ENCODE data around the gene HSD17B3. TPM values are rescaled to one million over a fixed set of nuclear protein-coding genes. Genes with fewer than 3 reads are reported as not detected.

The HSD17B3 gene
- total and polyA plus RNA-seq, 10 of the 15 experiments (the other 5 are each of a cell fraction or from before 2014, with no cell fraction given) = not detected

GRCh38 chr9:96327694-96328352, 25.8 kb upstream of the HSD17B3 start:
- H3K4me3 ChIP-seq = no peak overlapping the region
- peak; percentile 73 for FAIRE-seq
- peak; percentile 85 for ATAC-seq
- WGBS (ENCODE audit: insufficient coverage, insufficient replicate concordance, low lambda C conversion rate, missing lambda C conversion rate) = 4% methylated on average over 1 of the region's 1 CpG
- in situ Hi-C loops (cut with MboI) (loop anchor here (5.0 kb wide), 1 partner anchor 324 kb away; no protein-coding TSS in a partner anchor), intact Hi-C loops (cut with micrococcal nuclease; ENCODE audit: unreplicated experiment) (loop anchor here (1.0 to 5.0 kb wide), 3 partner anchors 114 to 339 kb away; no protein-coding TSS in a partner anchor)
- no peak overlapping the region for H3K27ac ChIP-seq (ENCODE audit: control insufficient read depth, insufficient read depth)
- H4K20me1 ChIP-seq (ENCODE audit: control insufficient read depth, insufficient read depth) = no peaks in the 10 kb centered on the region
- BruUV-seq (replicated peaks) = no TSS peak
- H3K9ac ChIP-seq (ENCODE audit: control insufficient read depth, insufficient read depth, low read length) = no peak overlapping the region
- RAD21 ChIA-PET (ENCODE audit: unreplicated experiment) = interaction anchor here (0.9 to 3.8 kb wide), 8 partner anchors 71 to 339 kb away, joined by 4 to 36 read pairs (median 5); partner anchors contain the start of gene HABP4
- no peaks in the 10 kb centered on the region for H3K4me1 ChIP-seq (ENCODE audit: control insufficient read depth, insufficient read depth, low read length)
- H3K36me3 ChIP-seq (ENCODE audit: control insufficient read depth in 2 of 2, insufficient read depth in 2 of 2, low read length in 1 of 2) = no peaks in the 10 kb centered on the region
- no peak overlapping the region for H3K4me2 ChIP-seq (ENCODE audit: control insufficient read depth, insufficient read depth)
- no peaks in the 10 kb centered on the region for H3K27me3 ChIP-seq (replicated peaks in 1 of 2; ENCODE audit: control insufficient read depth in 2 of 2, insufficient read depth in 2 of 2, low read length in 1 of 2)
- no peaks in the 10 kb centered on the region for H3K9me3 ChIP-seq (replicated peaks; ENCODE audit: control insufficient read depth, insufficient read depth, low read length)
- CTCF ChIA-PET = interaction anchor here (0.7 to 4.8 kb wide), 33 partner anchors 9 to 530 kb away, joined by 3 to 56 read pairs (median 4); partner anchors contain the start of genes HABP4 and PRXL2C
- H2AFZ ChIP-seq (ENCODE audit: control insufficient read depth, low read depth, low read length) = no peak overlapping the region
- H3K79me2 ChIP-seq (ENCODE audit: control insufficient read depth, insufficient read depth, low read length) = no peaks in the 10 kb centered on the region
- POLR2A ChIA-PET = interaction anchor here (0.7 kb wide), 1 partner anchor 86 kb away, joined by 4 read pairs; no protein-coding TSS in a partner anchor
- peak; percentile 8 for DNase-seq (ENCODE audit: low read depth, low spot score)
- SMC1A ChIA-PET (ENCODE audit: uncharacterized antibody, unreplicated experiment) = interaction anchor here (0.5 to 4.6 kb wide), 13 partner anchors 10 to 1898 kb away, joined by 3 to 30 read pairs (median 5); partner anchors contain the start of gene HABP4
- TF ChIP-seq RB1 (IDR thresholded peaks at IDR 0.05; ENCODE audit: borderline replicate concordance) (no peak), ZNF384 (IDR thresholded peaks at IDR 0.05; ENCODE audit: borderline replicate concordance, low read depth, low read length) (no peak), JUNB (IDR thresholded peaks at IDR 0.05) (peak; percentile 56), STAT1 (conservative IDR thresholded peaks at IDR 0.05) (no peak), PAX8 (IDR thresholded peaks at IDR 0.05) (no peak), BMI1 (IDR thresholded peaks at IDR 0.05; ENCODE audit: borderline replicate concordance) (no peak), CHD1 (IDR thresholded peaks at IDR 0.05; ENCODE audit: low read depth, low read length) (no peak), POLR2AphosphoS5 (IDR thresholded peaks at IDR 0.05; ENCODE audit: low read length) (no peak), RUNX3 (IDR thresholded peaks at IDR 0.05; ENCODE audit: low read length) (no peak), HSF1 (IDR thresholded peaks at IDR 0.05; ENCODE audit: low read depth, low read length) (no peak), MYC (IDR thresholded peaks at IDR 0.05; ENCODE audit: insufficient read depth, insufficient read length, insufficient replicate concordance, low read length, severe bottlenecking) (no peak), CTCF (IDR thresholded peaks at IDR 0.05 in 2 of 3, conservative IDR thresholded peaks at IDR 0.05 in 1 of 3; ENCODE audit: control insufficient read depth in 2 of 3, extremely low read depth in 1 of 3, insufficient read depth in 1 of 3, low read depth in 3 of 3, low read length in 3 of 3) (peak; percentile 71 to 75 (median 75)), ZBTB40 (IDR thresholded peaks at IDR 0.05; ENCODE audit: borderline replicate concordance) (no peak), SMARCA5 (IDR thresholded peaks at IDR 0.05) (peak; percentile 42; the same call in 1 of the 2 replicates)
